Loucy (cell line): ENCODE results near the gene RSPH3.

Experiments
- H2AFZ ChIP-seq: fragments of 200-600 bp; sonication (generic); 2 replicates; pipeline ENCODE4 v1.6.0; 2016; ENCODE audit warnings: antibody characterized with exemption, mild to moderate bottlenecking, low read length, moderate library complexity
- H3F3A ChIP-seq: fragments of 200-600 bp; 2 replicates; pipeline ENCODE4 v1.6.0; 2016; ENCODE audit warnings: antibody characterized with exemption, low read depth, mild to moderate bottlenecking
- H3K27me3 ChIP-seq: fragments of 200-600 bp; sonication (generic); 2 replicates; pipeline ENCODE4 v1.6.1; 2014; ENCODE audit warnings: low read length, mild to moderate bottlenecking; ENCODE audit not compliant: insufficient read depth, poor library complexity, severe bottlenecking
- H3K36me3 ChIP-seq: fragments of 200-600 bp; sonication (generic); 2 replicates; pipeline ENCODE4 v1.6.1; 2016; ENCODE audit warnings: low read length; ENCODE audit not compliant: insufficient read depth
- H3K4me1 ChIP-seq: fragments of 200-600 bp; sonication (generic); 2 replicates; pipeline ENCODE4 v1.5.1; 2014; ENCODE audit warnings: low read length, mild to moderate bottlenecking; ENCODE audit not compliant: insufficient read depth, poor library complexity, severe bottlenecking
- H3K4me2 ChIP-seq: fragments of 200-600 bp; sonication (generic); 2 replicates; pipeline ENCODE4 v1.6.0; 2014; ENCODE audit warnings: antibody characterized with exemption, low read length, low read depth, mild to moderate bottlenecking; ENCODE audit not compliant: poor library complexity, severe bottlenecking
- H3K4me3 ChIP-seq: fragments of 200-600 bp; sonication (generic); 2 replicates; pipeline ENCODE4 v1.5.1; 2014; ENCODE audit warnings: low read length, mild to moderate bottlenecking, mixed read lengths; ENCODE audit not compliant: poor library complexity, severe bottlenecking
- H3K79me2 ChIP-seq: fragments of 200-600 bp; sonication (generic); 2 replicates; pipeline ENCODE4 v1.6.1; 2014; ENCODE audit warnings: low read length; ENCODE audit not compliant: insufficient read depth
- H3K9ac ChIP-seq: fragments of 200-600 bp; sonication (generic); 2 replicates; pipeline ENCODE4 v1.6.0; 2014; ENCODE audit warnings: mild to moderate bottlenecking, low read depth, low read length, moderate library complexity; ENCODE audit not compliant: poor library complexity, severe bottlenecking
- H3K9me2 ChIP-seq: fragments of 200-600 bp; sonication (generic); replicated peaks from 2 replicates; pipeline ENCODE4 v1.6.1; 2016; ENCODE audit warnings: low read depth, low read length, mixed read lengths
- H3K9me3 ChIP-seq: fragments of 200-600 bp; sonication (generic); 2 replicates; pipeline ENCODE4 v1.6.1; 2014; ENCODE audit warnings: mild to moderate bottlenecking, antibody characterized with exemption, low read length, low read depth; ENCODE audit not compliant: insufficient read depth
- H4K20me1 ChIP-seq: fragments of 200-600 bp; sonication (generic); 2 replicates; pipeline ENCODE4 v1.6.0; 2014; ENCODE audit warnings: antibody characterized with exemption, low read length, mild to moderate bottlenecking; ENCODE audit not compliant: insufficient read depth, poor library complexity, severe bottlenecking
- EZH2phosphoT487 ChIP-seq: fragments of 200-600 bp; IDR thresholded peaks from 2 replicates; pipeline ENCODE4 v1.6.1; 2018; ENCODE audit warnings: antibody characterized with exemption, mild to moderate bottlenecking, moderate library complexity, borderline replicate concordance
- TF ChIP-seq, protein P1 (sequence below): fragments of 200-600 bp; sonication (generic); conservative IDR thresholded peaks from 2 replicates; pipeline ENCODE4 v1.5.1; 2014; ENCODE audit warnings: mild to moderate bottlenecking, antibody characterized with exemption, low read length

The RSPH3 gene

DNA sequence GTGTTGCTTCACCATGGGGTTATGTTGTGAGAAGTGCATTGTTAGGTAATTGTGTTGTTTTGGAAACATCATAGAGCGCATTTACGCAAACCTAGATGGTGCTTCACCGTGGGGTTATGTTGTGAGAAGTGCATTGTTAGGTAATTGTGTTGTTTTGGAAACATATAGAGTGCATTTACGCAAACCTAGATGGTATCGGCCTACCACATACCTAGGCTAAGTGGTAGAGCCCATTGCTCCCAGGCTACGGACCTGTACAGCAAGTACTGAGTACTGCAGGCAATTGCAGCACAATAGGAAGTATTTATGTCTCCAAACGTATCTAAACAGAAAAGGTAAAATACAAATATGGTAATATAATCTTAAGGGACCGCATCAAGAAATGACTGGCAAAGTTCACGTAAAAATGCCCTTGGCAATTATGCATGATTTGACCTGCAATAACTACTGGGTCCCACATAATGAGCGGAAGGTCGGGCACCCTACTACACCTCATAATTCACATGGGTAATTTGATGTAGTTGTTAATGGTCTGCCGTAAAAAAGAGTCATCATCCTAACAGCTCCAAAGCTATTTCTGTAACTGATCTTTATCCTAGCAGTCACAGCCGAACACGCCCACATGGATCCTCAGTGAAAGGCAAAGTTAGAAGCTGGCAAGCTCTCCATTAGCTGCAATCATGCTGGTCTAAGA is 76.0 kb downstream of the RSPH3 start:
- no peak for TF ChIP-seq EZH2phosphoT487
- TF ChIP-seq, protein P1, sequence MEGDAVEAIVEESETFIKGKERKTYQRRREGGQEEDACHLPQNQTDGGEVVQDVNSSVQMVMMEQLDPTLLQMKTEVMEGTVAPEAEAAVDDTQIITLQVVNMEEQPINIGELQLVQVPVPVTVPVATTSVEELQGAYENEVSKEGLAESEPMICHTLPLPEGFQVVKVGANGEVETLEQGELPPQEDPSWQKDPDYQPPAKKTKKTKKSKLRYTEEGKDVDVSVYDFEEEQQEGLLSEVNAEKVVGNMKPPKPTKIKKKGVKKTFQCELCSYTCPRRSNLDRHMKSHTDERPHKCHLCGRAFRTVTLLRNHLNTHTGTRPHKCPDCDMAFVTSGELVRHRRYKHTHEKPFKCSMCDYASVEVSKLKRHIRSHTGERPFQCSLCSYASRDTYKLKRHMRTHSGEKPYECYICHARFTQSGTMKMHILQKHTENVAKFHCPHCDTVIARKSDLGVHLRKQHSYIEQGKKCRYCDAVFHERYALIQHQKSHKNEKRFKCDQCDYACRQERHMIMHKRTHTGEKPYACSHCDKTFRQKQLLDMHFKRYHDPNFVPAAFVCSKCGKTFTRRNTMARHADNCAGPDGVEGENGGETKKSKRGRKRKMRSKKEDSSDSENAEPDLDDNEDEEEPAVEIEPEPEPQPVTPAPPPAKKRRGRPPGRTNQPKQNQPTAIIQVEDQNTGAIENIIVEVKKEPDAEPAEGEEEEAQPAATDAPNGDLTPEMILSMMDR, result no peak
- Histone ChIP-seq H3K27me3 (no peaks in the 10 kb centered on the region), H3K4me3 (no peak overlapping the region), H3K4me2 (no peak overlapping the region), H3K9ac (no peak overlapping the region), H4K20me1 (no peaks in the 10 kb centered on the region), H3K79me2 (no peaks in the 10 kb centered on the region), H3K36me3 (no peaks in the 10 kb centered on the region), H2AFZ (no peak overlapping the region), H3K4me1 (no peaks in the 10 kb centered on the region), H3K9me3 (no peaks in the 10 kb centered on the region), H3F3A (no peaks in the 10 kb centered on the region), H3K9me2 (no peaks in the 10 kb centered on the region)
